HepG2 (cell line): ENCODE measurements around the gene ITIH3. TPM values are rescaled to one million over a fixed set of nuclear protein-coding genes. Genes with fewer than 3 reads are reported as not detected.

ENCODE experiments used
- ATAC-seq: fragments of 200-7000 bp; cut with Tn5 transposase; 3 replicates; pipeline ENCODE4 v1.9.1; 2020; ENCODE audit warnings: mild to moderate bottlenecking, moderate library complexity
- BruUV-seq: library from RNA; stranded (reverse); fragments of 400-500 nt; replicated peaks from 2 replicates; lab custom pipeline; 2021; lab: Mats Ljungman, UMichigan
- CTCF ChIA-PET: fragments of 300-600 bp; formaldehyde crosslinking; extraction: SDS; loops from one replicate; lab custom pipeline; 2021; ENCODE audit warnings: low total read pairs, inconsistent platforms, low intra/inter-chr PET ratio; lab: Yijun Ruan, JAX
- POLR2A ChIA-PET: fragments of 350-600 bp; sonication (Branson Sonifier 250); formaldehyde crosslinking; loops from one replicate; lab custom pipeline; 2020; ENCODE audit warnings: antibody characterized with exemption, inconsistent platforms; lab: Yijun Ruan, JAX
- DNase-seq: peaks from one replicate; pipeline ENCODE4 v3.0.0-alpha.2; 2015; ENCODE audit warnings: low spot score
- FAIRE-seq: peaks from 3 replicates; lab custom pipeline; 2011; peaks lifted over from hg19 to GRCh38; lab: Jason Lieb, UNC
- H2AFZ ChIP-seq: one replicate; pipeline ENCODE4 v1.6.1; 2011; ENCODE audit warnings: low read length, inconsistent platforms
- H3K27ac ChIP-seq: fragments of 300-600 bp; 3 replicates; pipeline ENCODE4 v1.8.0; 2011; ENCODE audit warnings: mixed run types, mild to moderate bottlenecking, mixed read lengths, low read length, inconsistent platforms; ENCODE audit not compliant: insufficient read depth; ENCODE audit errors: extremely low read length
- H3K27me3 ChIP-seq, 2 experiments: fragments of 200-600 bp in 1 of 2; 2 replicates in 1 of 2; 3 replicates in 1 of 2; pipeline versions ENCODE4 v1.6.0 to v1.8.0; 2011; ENCODE audit warnings: low read length in 2 of 2, mild to moderate bottlenecking in 2 of 2, moderate library complexity in 2 of 2, inconsistent platforms in 1 of 2; ENCODE audit not compliant: insufficient read depth in 2 of 2, control insufficient read depth in 1 of 2
- H3K36me3 ChIP-seq, 2 experiments: fragments of 200-600 bp in 1 of 2; replicated peaks in 1 of 2; 2 replicates in 1 of 2; 3 replicates in 1 of 2; pipeline versions ENCODE4 v1.5.1 to v1.8.0; 2011; ENCODE audit warnings: low read length in 2 of 2, inconsistent platforms in 1 of 2; ENCODE audit not compliant: insufficient read depth in 2 of 2, control insufficient read depth in 1 of 2
- H3K4me1 ChIP-seq: 2 replicates; pipeline ENCODE4 v1.5.1; 2012; ENCODE audit warnings: low read length, inconsistent platforms; ENCODE audit not compliant: insufficient read depth
- H3K4me2 ChIP-seq: 2 replicates; pipeline ENCODE4 v1.6.0; 2011; ENCODE audit warnings: low read depth, low read length, inconsistent platforms
- H3K4me3 ChIP-seq, 3 experiments: fragments of 200-600 bp in 1 of 3; sonication (generic), shearing (Covaris generic) in 1 of 3; replicated peaks in 1 of 3; 2 replicates each; pipeline ENCODE4 v1.5.1; 2011 to 2016; ENCODE audit warnings: low read length in 3 of 3, inconsistent platforms in 2 of 3, low read depth in 2 of 3, mild to moderate bottlenecking in 2 of 3, control low read depth in 1 of 3, mixed read lengths in 1 of 3; ENCODE audit not compliant: insufficient read depth in 1 of 3
- H3K79me2 ChIP-seq: one replicate; pipeline ENCODE4 v1.6.1; 2011; ENCODE audit warnings: low read length, inconsistent platforms; ENCODE audit not compliant: insufficient read depth
- H3K9ac ChIP-seq: 2 replicates; pipeline ENCODE4 v1.6.0; 2011; ENCODE audit warnings: mild to moderate bottlenecking, low read depth, low read length, inconsistent platforms; ENCODE audit not compliant: insufficient read depth
- H3K9me3 ChIP-seq: 2 replicates; pipeline ENCODE4 v1.5.1; 2012; ENCODE audit warnings: mild to moderate bottlenecking, low read length
- H4K20me1 ChIP-seq: 2 replicates; pipeline ENCODE4 v1.6.0; 2011; ENCODE audit warnings: inconsistent platforms, mild to moderate bottlenecking, low read length, moderate library complexity; ENCODE audit not compliant: insufficient read depth
- SP5 ChIP-seq: IDR thresholded peaks from 2 replicates; pipeline ENCODE4 v1.6.1; 2016; ENCODE audit warnings: low read depth, borderline replicate concordance
- TFDP2 ChIP-seq: sonication (generic); formaldehyde crosslinking; IDR thresholded peaks from 2 replicates; pipeline ENCODE4 v1.4.0; 2020; ENCODE audit warnings: missing genetic modification reagents
- ZBTB25 ChIP-seq: IDR thresholded peaks from 2 replicates; pipeline ENCODE4 v1.6.1; 2018; ENCODE audit warnings: missing genetic modification reagents
- ZBTB7A ChIP-seq: sonication (generic); formaldehyde crosslinking; IDR thresholded peaks from 2 replicates; pipeline ENCODE4 v1.8.0; 2022; ENCODE audit warnings: mild to moderate bottlenecking, missing genetic modification reagents
- ZFP91 ChIP-seq: sonication (generic); formaldehyde crosslinking; IDR thresholded peaks from 2 replicates; pipeline ENCODE4 v1.9.0; 2022; ENCODE audit warnings: missing genetic modification reagents, mild to moderate bottlenecking, borderline replicate concordance
- ZNF580 ChIP-seq: IDR thresholded peaks from 2 replicates; pipeline ENCODE4 v1.6.1; 2016; ENCODE audit warnings: low read depth, borderline replicate concordance
- ZNF615 ChIP-seq: sonication (generic); formaldehyde crosslinking; IDR thresholded peaks from 2 replicates; pipeline ENCODE4 v1.5.0; 2020; ENCODE audit warnings: mild to moderate bottlenecking, missing genetic modification reagents, borderline replicate concordance
- WGBS: methylation state at CpG from one replicate; pipeline ENCODE4 v1.1.6; 2017; ENCODE audit warnings: low lambda C conversion rate; 5-methylcytosine and 5-hydroxymethylcytosine counted together
- in situ Hi-C: cut with HindIII; loops from 2 replicates; pipeline ENCODE4 v1.10.0; 2017; ENCODE audit warnings: low pct_unique_long_range_greater_than_20kb; ENCODE audit not compliant: extremely low pct_ligation_motif_present
- intact Hi-C: fragments of 100-400 bp; cut with micrococcal nuclease; formaldehyde crosslinking; loops from one replicate; pipeline ENCODE4 v1.10.0; 2022; ENCODE audit not compliant: unreplicated experiment
- polyA plus RNA-seq, 8 experiments: library from polyadenylated mRNA; depleted of rRNA in 3 of 8; stranded (reverse) in 7 of 8; unstranded in 1 of 8; fragments of >200 nt; fragmentation: Illumina TruSeq in 4 of 8; extraction: Trizol in 4 of 8; gene quantifications; 2 replicates each; pipeline versions ENCODE4 v1.2.1 to v1.2.3, GENCODE V29; 2011 to 2016; ENCODE audit warnings: low read depth in 4 of 8, missing spikeins in 1 of 8, mixed read lengths in 1 of 8; ENCODE audit not compliant: insufficient read depth in 1 of 8
- total RNA-seq, 5 experiments: library from RNA; depleted of rRNA; stranded (reverse); fragments of >200 nt; fragmentation: Illumina TruSeq; extraction: Trizol; gene quantifications; 2 replicates each; pipeline ENCODE4 v1.2.3, GENCODE V29; 2016; ENCODE audit warnings: low read depth in 1 of 5

Gene ITIH3
- total and polyA plus RNA-seq, 2 of the 13 experiments (the other 11 are each of a cell fraction or from before 2014, with no cell fraction given), result 105 to 632 TPM

- Histone ChIP-seq H3K36me3 (peaks cover 3 to 4% of the 10 kb centered on the region in 2 experiments; a peak in 2 of 5 replicates), H3K9ac (no peak overlapping the region), H2AFZ (no peak overlapping the region), H3K9me3 (no peaks in the 10 kb centered on the region), H3K4me1 (peaks cover 61% of the 10 kb centered on the region), H3K4me2 (peak overlapping the region; percentile 51; the same call in 1 of the 2 replicates), H3K27ac (no peak overlapping the region), H3K27me3 (no peaks in the 10 kb centered on the region), H3K79me2 (no peaks in the 10 kb centered on the region), H3K4me3 (no peak overlapping the region), H4K20me1 (no peaks in the 10 kb centered on the region)
- in situ Hi-C loops, result no loop called here
- WGBS, result 64% methylated on average over 11 of the region's 11 CpGs
- TF ChIP-seq ZBTB7A (CRISPR knock-in tag) (0 out of 2 replicates have a peak, but pooled peaks have one; percentile 16), ZNF580 (0 out of 2 replicates have a peak, but pooled peaks have one; percentile 3), ZBTB25 (no peak)
- no TSS peak for BruUV-seq
- POLR2A ChIA-PET, result interaction anchor here (1.2 to 4.4 kb wide), 9 partner anchors 12 to 106 kb away, joined by 3 to 18 read pairs (median 7); partner anchors contain the start of genes GLT8D1, ITIH3, NEK4 and SPCS1
- CTCF ChIA-PET, result no interaction called here
- intact Hi-C loops, result no loop called here
- DNase-seq (no peak), FAIRE-seq (no peak), ATAC-seq (peak; percentile 8)
Observed at GRCh38 chr3:52810923-52811322, 16.3 kb downstream of the ITIH3 start.

GRCh38 chr3:52811452-52812011 is 16.9 kb downstream of the ITIH3 start:
- Histone ChIP-seq H3K9me3 (no peaks in the 10 kb centered on the region), H3K4me2 (peak overlapping the region; percentile 51), H3K27me3 (no peaks in the 10 kb centered on the region), H3K79me2 (no peaks in the 10 kb centered on the region), H4K20me1 (no peaks in the 10 kb centered on the region), H2AFZ (no peak overlapping the region), H3K27ac (no peak overlapping the region), H3K9ac (no peak overlapping the region), H3K4me3 (peak overlapping the region in 1 of 3 experiments; percentile 31; a peak in 1 of 6 replicates), H3K36me3 (peaks cover 0 to 3% of the 10 kb centered on the region in 2 experiments; a peak in 2 of 5 replicates), H3K4me1 (peaks cover 61% of the 10 kb centered on the region)
- DNase-seq, result peak; percentile 43
- 5% methylated on average over 3 of the region's 7 CpGs for WGBS
- peak; percentile 83 for FAIRE-seq
- ATAC-seq, result peak; percentile 56
- in situ Hi-C loops (no loop called here), intact Hi-C loops (no loop called here)
- ChIA-PET CTCF (no interaction called here), POLR2A (interaction anchor here (0.7 to 4.4 kb wide), 12 partner anchors 9 to 106 kb away, joined by 3 to 18 read pairs (median 6); partner anchors contain the start of genes GLT8D1, ITIH3, NEK4 and SPCS1)
- BruUV-seq, result no TSS peak
- TF ChIP-seq SP5 (CRISPR knock-in tag) (peak; percentile 29; the same call in 1 of the 2 replicates), TFDP2 (CRISPR knock-in tag) (no peak), ZFP91 (0 out of 2 replicates have a peak, but pooled peaks have one; percentile 18), ZNF615 (CRISPR knock-in tag) (no peak)
